GM18520 (cell line): ENCODE measurements around the gene SLC16A12.

Experiments used
- ATAC-seq: cut with Tn5 transposase; IDR thresholded peaks from one replicate; pipeline ENCODE4 v1.9.1; 2021; ENCODE audit not compliant: unreplicated experiment

SLC16A12 gene, protein sequence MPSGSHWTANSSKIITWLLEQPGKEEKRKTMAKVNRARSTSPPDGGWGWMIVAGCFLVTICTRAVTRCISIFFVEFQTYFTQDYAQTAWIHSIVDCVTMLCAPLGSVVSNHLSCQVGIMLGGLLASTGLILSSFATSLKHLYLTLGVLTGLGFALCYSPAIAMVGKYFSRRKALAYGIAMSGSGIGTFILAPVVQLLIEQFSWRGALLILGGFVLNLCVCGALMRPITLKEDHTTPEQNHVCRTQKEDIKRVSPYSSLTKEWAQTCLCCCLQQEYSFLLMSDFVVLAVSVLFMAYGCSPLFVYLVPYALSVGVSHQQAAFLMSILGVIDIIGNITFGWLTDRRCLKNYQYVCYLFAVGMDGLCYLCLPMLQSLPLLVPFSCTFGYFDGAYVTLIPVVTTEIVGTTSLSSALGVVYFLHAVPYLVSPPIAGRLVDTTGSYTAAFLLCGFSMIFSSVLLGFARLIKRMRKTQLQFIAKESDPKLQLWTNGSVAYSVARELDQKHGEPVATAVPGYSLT

GRCh38 chr10:89535171-89536012 lies at the start of gene SLC16A12:
Gene SLC16A12, minus strand, starts transcription at chr10:89535594. Its CDS starts 73,016 bp downstream, at chr10:89462578.
- ATAC-seq: no peak

- no peak for ATAC-seq
These were observed 46.6 kb upstream of the SLC16A12 start for GRCh38 chr10:89582022-89582421.

DNA sequence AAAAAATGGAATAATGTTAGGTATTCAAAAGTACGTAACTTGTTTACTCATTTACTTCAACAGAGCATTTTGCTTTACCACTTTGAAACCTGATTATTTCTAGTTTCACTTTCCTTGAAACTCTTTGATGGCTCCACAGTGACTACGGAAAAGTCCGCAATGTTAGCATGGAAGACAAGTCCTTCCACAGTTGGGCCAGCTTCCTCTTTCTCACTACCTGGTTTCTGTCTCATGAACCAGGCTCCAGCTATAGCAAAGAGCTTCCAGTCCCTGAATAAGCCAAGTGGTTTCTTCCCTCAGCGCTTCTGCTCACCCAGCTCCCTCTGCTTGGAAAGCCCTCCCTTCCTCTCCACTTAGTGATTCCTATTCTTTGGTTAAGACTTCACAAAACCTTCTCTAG lies 44.8 kb upstream of the SLC16A12 start:
- ATAC-seq: no peak

GRCh38 chr10:89576696-89577095 lies 41.3 kb upstream of the SLC16A12 start:
- no peak for ATAC-seq

DNA sequence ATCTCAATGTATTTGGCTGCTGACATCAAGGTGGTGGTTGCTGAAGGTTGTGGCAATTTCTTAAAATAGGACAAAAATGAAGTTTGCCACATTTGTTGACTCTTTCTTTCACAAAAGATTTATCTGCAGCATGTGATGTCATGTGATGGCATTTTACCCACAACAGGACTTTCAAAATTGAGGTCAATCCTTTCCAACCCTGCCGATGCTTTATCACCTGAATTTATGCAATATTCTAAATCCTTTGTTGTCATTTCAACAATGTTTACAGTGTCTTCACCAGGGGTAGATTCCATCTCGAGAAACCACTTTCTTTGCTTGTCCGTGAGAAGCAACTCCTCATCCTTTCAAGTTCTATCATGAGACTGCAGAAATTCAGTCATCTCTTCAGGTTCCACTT lies 40.6 kb upstream of the SLC16A12 start:
- ATAC-seq: no peak

GRCh38 chr10:89575031-89575430 lies 39.6 kb upstream of the SLC16A12 start:
- ATAC-seq: no peak

DNA sequence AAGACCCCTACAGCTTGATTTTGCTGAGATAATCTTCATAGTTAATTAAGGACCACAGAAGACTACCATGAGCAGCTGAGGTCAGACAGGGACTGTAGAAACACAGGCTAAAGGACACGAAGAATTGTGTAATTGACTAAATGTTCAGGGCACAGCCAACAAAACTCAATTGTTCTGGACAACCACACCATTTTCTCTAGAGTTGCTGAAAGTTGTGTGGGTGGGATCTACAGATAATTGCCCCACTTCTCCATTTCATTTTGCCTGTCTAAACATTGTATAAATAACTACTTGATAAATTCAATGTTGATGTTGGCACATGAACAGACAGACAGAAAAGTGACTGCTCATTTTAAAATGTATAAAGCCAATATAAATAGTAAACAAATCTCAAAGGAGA lies 39.0 kb upstream of the SLC16A12 start:
- no peak for ATAC-seq

DNA sequence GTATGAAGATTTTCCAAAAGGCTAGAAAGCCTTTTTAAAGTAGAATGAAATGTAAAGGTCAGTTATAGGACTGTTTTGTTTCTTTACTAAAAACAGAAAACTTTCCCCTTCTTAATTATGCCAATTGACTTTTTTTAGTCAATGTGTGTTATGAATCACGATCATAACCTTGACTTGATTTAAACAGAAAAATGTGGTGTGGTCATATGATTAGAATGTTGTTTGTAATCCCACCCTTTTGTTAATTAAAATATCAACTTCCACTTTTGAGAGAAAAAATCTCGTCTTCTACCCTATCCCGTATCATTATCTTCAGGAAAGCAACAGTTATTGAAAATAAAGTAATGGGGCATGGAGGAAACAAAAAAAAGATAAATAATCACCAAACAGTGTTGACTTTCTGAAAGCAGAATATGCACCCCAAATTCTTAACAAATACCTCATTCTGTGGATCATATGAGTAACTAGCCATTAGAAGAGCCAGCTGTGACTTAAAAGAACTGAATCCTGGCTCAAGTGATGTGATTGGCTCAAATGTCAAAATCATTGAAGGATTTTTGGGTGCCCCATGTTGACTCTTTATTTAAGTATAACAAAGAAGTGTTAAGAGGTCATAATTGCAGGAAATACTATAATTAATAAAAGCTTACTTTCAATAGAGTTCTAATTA lies 32.3 kb upstream of the SLC16A12 start:
- ATAC-seq: no peak

DNA sequence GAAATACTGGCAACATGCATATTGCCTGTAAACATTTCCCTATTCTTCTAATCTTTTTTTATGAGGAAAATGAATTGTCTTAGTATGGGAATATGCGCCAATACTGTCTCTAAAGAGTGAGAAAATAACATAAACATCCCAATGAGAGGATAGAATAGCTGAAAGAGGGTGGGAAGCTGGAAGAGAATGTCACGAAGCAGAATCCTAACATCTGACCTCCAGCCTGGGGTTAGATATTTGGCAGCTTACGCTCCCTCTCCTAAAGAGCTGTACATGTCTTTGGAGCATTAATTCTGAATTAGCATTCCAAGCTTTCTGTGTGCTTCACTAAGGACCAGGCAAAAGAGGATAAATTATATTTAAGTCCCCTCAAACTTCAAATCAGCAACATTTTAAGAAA lies 31.6 kb upstream of the SLC16A12 start:
- no peak for ATAC-seq

DNA sequence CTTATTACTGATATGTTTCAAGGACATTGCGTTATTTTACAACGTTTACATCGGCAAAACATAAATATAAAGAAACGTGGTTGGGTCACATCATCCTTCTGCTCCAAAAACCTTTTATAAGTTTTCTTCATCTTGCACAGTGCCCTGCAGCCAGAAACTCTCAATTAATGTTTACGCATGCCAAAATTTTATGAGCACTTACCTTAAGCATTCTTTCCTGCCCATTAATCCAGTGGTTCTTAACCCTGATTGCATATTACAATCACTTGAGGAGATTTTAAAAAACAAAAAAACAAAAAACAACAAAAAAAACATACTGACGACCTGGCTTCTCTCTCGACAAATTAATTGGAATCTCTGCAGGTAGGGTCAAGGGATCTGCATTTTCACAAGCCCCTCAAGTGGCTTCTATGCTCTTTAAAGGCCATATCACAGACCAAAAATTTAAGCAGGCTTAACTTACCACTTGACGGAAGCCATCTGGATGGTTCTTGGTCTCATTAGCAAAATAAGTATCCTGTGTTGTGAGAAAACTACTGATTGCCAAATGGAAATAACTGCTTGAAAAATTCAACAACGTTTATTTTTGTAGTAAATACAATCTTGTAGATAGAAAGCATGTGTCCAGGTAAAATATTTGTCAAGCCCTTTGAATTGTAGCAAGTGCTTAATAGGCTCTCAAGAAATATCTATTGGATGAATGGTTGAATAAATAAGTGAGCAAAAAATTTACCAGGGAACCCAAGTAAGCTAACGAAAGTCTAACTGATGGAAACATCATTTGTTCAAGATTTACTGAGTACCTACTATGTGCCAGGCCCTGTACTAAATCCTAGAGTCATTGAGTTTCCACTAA lies 30.9 kb upstream of the SLC16A12 start:
- ATAC-seq: no peak

DNA sequence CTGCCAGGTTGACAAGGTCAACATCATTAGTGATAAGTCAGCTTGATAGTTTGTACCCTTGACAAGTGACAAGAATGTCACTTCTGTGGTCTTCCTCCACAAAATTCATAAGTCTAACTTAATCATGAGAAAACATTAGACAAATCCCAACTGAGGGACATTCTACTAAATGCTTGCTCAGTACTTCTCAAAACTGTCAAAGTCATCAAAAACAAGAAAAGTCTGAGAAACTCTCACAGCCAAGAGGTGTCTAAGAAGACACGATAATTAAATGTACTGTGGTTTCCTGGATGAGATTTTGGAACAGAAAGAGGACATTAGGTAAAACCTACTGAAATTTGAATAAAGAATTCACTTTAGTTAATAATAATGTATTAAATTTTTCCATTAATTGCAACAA lies 29.8 kb upstream of the SLC16A12 start:
- no peak for ATAC-seq

DNA sequence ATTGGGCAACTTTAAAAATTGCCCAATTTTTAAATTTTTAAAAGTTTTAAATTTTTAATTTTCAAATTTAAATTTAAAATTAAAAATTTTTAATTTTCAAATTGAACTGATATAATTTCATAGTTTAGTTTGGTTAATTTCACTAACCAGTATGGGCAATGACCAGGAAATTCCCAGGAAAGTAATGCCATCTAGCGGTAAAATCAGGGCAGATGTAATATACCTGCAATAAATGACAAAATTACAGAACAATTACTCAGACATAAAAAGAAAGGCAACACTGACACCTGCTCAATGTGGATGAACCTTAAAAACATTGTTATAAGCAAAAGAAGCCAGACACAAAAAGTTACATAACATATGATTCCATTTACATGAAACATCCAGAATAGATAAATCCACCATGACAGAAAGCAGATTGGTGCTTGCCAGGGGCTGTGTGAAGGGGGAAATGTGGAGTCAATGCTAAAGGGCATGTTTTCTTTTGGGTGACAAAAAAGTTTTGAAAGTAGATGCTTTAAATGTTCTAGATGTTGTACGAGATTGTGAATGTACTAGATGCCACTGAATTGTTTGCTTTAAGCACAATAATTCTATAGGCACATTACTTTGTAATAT lies 28.6 kb upstream of the SLC16A12 start:
- ATAC-seq: no peak

DNA sequence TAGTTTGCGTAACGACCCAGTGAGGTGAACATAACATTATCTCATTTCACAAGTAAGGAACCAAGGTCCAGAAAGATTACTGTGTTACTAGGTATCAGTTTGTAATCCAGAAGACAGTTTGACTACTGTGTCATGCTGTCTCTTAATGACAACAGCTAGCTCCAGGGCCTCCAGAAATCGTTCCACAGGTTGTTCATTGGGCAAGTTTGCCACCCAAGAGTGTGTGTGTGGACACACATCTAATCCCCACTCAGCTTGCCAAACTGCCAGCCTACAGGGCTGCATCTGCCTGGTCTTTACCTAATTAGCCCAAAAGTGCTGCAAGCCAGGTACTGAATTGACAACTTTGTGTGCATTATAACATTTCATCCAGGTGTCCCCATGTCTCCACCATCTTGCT lies 27.9 kb upstream of the SLC16A12 start:
- ATAC-seq: no peak

DNA sequence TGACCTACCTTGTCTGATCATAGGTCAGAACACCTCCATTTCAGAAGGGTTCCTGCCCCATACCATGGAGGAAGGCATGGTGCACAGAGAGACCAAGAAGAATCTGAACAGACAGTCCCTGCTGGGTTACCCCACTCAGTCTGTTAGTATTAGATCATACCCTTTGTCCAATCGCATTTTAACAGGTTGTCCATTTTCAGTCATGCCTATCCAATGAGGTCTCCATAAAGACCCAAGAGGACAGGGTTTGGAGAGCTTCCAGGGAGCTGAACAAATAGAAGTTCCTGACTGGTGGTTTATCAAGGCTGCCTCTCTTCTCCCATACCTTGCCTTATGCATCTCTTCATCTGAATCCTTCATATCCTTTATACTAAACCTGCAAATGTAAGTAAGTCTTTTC lies 21.2 kb upstream of the SLC16A12 start:
- ATAC-seq: no peak

DNA sequence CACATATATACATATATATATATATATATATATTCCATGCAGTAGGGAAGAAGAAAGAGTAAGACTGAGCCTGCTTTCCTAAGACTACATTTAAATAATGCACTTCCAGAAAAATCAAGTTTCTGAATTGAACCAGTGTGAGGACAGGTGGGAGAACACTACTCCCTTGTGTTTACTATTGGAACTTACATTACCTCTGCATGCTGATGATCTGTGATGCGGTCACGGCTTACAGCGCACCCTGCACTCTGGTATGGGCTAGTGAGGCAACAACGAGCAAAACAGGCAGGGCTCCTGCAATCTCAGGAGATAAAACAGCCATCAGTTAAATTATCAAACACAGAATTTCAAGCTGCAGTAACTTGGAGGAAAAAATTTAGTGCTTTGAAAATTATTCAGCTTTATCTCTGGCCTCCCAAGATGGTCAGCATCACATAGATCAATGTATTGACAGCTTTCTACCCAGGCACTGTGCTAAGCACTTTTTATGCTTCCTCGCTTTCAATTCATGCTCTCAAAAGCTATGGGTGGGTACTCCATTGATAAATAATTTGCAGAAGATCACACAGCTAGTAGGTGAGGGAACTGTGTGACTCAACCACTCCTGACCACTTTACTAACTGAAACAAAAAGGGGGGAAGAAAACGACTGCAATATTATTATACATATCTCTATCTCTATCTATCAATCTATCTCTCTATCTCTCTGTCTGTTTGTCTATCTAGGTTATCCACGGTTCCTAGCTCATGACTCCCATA lies 20.5 kb upstream of the SLC16A12 start:
- ATAC-seq: no peak

DNA sequence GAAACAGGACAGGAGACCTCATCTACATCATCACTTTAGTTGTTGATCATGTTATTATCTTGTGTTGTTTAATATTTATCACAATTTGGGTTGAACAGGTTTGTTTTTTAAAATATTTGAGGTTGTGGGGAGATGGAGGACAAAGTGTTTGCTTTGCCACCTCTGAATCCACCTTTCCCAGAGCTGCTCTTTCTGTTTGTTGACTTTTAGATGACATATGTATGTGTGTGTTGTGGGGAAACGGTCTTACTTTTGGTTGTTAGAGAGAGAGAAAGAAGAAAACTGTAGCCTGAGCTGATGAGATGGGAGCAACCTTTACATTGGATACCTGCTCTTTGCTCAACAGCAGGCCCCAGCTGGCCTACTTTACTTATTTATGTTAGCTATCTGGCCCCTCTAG lies 19.0 kb upstream of the SLC16A12 start:
- ATAC-seq: no peak

DNA sequence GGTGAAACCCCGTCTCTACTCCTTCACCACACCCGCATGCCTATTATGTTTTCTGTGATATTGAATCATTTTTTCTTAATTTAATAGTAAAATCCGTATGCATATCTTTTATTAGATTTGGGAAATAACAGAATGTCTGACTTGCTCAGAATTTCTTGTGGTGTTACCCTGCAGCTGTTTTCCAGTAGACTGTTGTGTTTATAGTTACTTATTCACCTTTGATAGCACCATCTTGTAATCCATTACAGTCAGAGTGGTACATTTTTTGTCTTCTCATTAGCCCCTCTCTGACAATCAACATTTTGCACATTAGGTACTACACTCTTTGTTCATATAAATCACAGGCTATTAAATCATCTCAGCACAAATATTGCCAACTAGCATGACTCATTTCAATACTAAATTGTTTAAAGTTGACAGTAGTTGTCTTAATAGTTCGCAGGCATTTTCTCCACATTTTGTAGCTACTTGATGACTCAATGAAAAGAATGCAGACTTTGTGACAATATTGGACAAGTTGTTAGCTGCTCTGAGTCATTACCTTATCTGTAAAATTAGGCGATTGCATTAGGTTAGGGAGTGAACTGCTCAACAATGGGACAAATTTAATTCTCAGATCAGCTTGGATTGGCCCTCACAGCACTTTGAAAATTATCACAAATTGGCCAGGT lies 17.8 kb upstream of the SLC16A12 start:
- ATAC-seq: no peak

GRCh38 chr10:89552213-89552612 lies 16.8 kb upstream of the SLC16A12 start:
- ATAC-seq: no peak

DNA sequence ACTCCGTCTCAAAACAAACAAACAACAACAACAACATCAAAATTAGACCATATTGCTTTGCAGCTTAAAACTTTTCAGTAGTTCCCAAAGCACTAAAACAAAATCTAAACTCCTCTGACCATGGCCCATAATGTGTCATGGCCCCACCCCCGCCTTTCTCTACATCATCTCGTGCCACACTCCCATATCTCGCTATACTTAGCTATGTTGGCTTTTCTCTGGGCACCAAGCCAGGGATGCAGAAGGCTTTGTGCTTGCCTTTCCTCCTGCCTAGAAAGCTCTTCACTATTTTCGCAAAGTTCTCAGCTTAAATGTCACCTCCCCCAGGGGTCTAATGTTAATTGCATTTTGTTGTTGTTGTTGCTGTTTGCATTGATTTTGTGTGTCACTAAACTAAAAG lies 15.1 kb upstream of the SLC16A12 start:
- ATAC-seq: no peak
